Nasal cavity respiratory epithelium epithelial cell of viscerocranial mucosa (primary cell): Measurements from ENCODE around the gene PIM3. TPM values are rescaled to one million over a fixed set of nuclear protein-coding genes. Genes with fewer than 3 reads are reported as not detected.

Experiments
- total RNA-seq: library from RNA; depleted of rRNA; stranded (reverse); fragments of >200 nt; gene quantifications from 2 replicates; pipeline ENCODE4 v1.2.3, GENCODE V29; 2014

Gene PIM3
- 53.3 and 63.8 TPM in 2 replicates for total RNA-seq

GRCh38 chr22:49960159-49961004 is at the start of gene PIM3:
TSS of gene PIM3 (plus strand) at chr22:49960772. CDS start at chr22:49960948, 176 bp downstream.

GRCh38 chr22:49917974-49918910 is 42.3 kb upstream of the PIM3 start, which contains the start of the genes ALG12 and CRELD2:
TSS of gene ALG12 (minus strand) at chr22:49918438. CDS start at chr22:49913765, 4,673 bp downstream.
TSS of gene CRELD2 (plus strand) at chr22:49918634. CDS start at chr22:49918770, 136 bp downstream.

GRCh38 chr22:50012211-50013181 is 51.9 kb downstream of the PIM3 start, which contains the start of gene IL17REL:
TSS of gene IL17REL (minus strand) at chr22:50012765. CDS start at chr22:50012646, 119 bp downstream.

Other genes with a start within 250 kb of the PIM3 start
- gene BRD1, start 132.9 kb upstream of the PIM3 start, total RNA-seq: 23.6 and 51.2 TPM in 2 replicates
- gene ZBED4, start 106.9 kb upstream of the PIM3 start, total RNA-seq: 21.2 and 35.5 TPM in 2 replicates
- 21.9 and 24.3 TPM in 2 replicates for gene ALG12, start 42.3 kb upstream of the PIM3 start, total RNA-seq
- 31.8 and 77.9 TPM in 2 replicates for gene CRELD2, start 42.1 kb upstream of the PIM3 start, total RNA-seq
- not detected in 2 replicates for gene IL17REL, start 52.0 kb downstream of the PIM3 start, total RNA-seq
- not detected in 2 replicates for gene TTLL8, start 97.5 kb downstream of the PIM3 start, total RNA-seq
- 0.07 TPM in 1 of 2 replicates, not detected in the other for gene MLC1, start 124.7 kb downstream of the PIM3 start, total RNA-seq
- under 0.01 and 0.85 TPM in 2 replicates for gene MOV10L1, start 129.2 kb downstream of the PIM3 start, total RNA-seq
- gene PANX2, start 210.0 kb downstream of the PIM3 start, total RNA-seq: 0.68 and 1.4 TPM in 2 replicates
- 40.7 and 52.0 TPM in 2 replicates for gene TRABD, start 225.1 kb downstream of the PIM3 start, total RNA-seq
- gene SELENOO, start 240.2 kb downstream of the PIM3 start, total RNA-seq: 20.8 and 22.6 TPM in 2 replicates